Kidney epithelial cell (primary cell): ENCODE data around the gene XRCC4. TPM values are rescaled to one million over a fixed set of nuclear protein-coding genes. Genes with fewer than 3 reads are reported as not detected.
"Not testable (repeated sequence)": the region's sequence is repeated elsewhere in the genome, so short reads cannot be mapped to it uniquely, and the experiment has no call there.

ENCODE experiments used
- DNase-seq: peaks from one replicate; pipeline ENCODE4 v3.0.0-alpha.2; 2010; ENCODE audit warnings: low read depth
- H3K27me3 ChIP-seq: 2 replicates; pipeline ENCODE4 v1.6.0; 2011; ENCODE audit warnings: low read length; ENCODE audit not compliant: control insufficient read depth, insufficient read depth
- H3K36me3 ChIP-seq: 2 replicates; pipeline ENCODE4 v1.5.1; 2011; ENCODE audit warnings: low read length; ENCODE audit not compliant: control insufficient read depth, insufficient read depth
- H3K4me3 ChIP-seq: 2 replicates; pipeline ENCODE4 v1.5.1; 2011; ENCODE audit warnings: low read depth, mild to moderate bottlenecking, control low read depth, low read length
- CTCF ChIP-seq: IDR thresholded peaks from 2 replicates; pipeline ENCODE4 v1.5.1; 2011; ENCODE audit warnings: mild to moderate bottlenecking, moderate library complexity, low read length, control low read depth, inconsistent platforms; ENCODE audit not compliant: insufficient read depth, poor library complexity, severe bottlenecking
- total RNA-seq: library from RNA; depleted of rRNA; stranded (reverse); fragments of >200 nt; gene quantifications from 2 replicates; pipeline ENCODE4 v1.2.3, GENCODE V29; 2015

Gene XRCC4
- total RNA-seq, 1 donor from 2014 or later: 7.6 TPM

GRCh38 chr5:83066548-83067110, 10.7 kb upstream of the XRCC4 start:
- no peak for TF ChIP-seq CTCF
- no peak for DNase-seq
- H3K36me3 ChIP-seq: no peaks in the 10 kb centered on the region

GRCh38 chr5:83067377-83067776, 10.0 kb upstream of the XRCC4 start:
- H3K36me3 ChIP-seq, DNase-seq, H3K27me3 ChIP-seq, H3K4me3 ChIP-seq: not testable (repeated sequence)

More at GRCh38 chr5:83066548-83067110, 10.7 kb upstream of the XRCC4 start:
- Histone ChIP-seq H3K27me3 (no peaks in the 10 kb centered on the region), H3K4me3 (no peak overlapping the region)

GRCh38 chr5:83069096-83069799, 8.1 kb upstream of the XRCC4 start:
- Histone ChIP-seq H3K27me3 (no peaks in the 10 kb centered on the region), H3K4me3 (no peak overlapping the region), H3K36me3 (no peaks in the 10 kb centered on the region)
- DNase-seq: no peak
- no peak for TF ChIP-seq CTCF

- Histone ChIP-seq H3K4me3 (no peak overlapping the region), H3K27me3 (no peaks in the 10 kb centered on the region), H3K36me3 (no peaks in the 10 kb centered on the region)
- TF ChIP-seq CTCF: no peak
- DNase-seq: no peak
These were observed 5.9 kb upstream of the XRCC4 start for GRCh38 chr5:83071286-83072051.

- no peaks in the 10 kb centered on the region for H3K27me3 ChIP-seq
- no peak for TF ChIP-seq CTCF
- H3K4me3 ChIP-seq: no peak overlapping the region
- no peaks in the 10 kb centered on the region for H3K36me3 ChIP-seq
- DNase-seq: no peak
These were observed 4.4 kb upstream of the XRCC4 start for GRCh38 chr5:83072966-83073365.

- no peaks in the 10 kb centered on the region for H3K27me3 ChIP-seq
- TF ChIP-seq CTCF: no peak
- peak overlapping the region; percentile 57 for H3K4me3 ChIP-seq
- DNase-seq: no peak
- no peaks in the 10 kb centered on the region for H3K36me3 ChIP-seq
These were observed 415 bp downstream of the XRCC4 start for GRCh38 chr5:83077662-83078261.
